ENCODE results near the gene FAM219A. TPM values are rescaled to one million over a fixed set of nuclear protein-coding genes. Genes with fewer than 3 reads are reported as not detected.

FAM219A gene
- total RNA-seq, 1 donor from 2014 or later: 28.8 TPM

DNA sequence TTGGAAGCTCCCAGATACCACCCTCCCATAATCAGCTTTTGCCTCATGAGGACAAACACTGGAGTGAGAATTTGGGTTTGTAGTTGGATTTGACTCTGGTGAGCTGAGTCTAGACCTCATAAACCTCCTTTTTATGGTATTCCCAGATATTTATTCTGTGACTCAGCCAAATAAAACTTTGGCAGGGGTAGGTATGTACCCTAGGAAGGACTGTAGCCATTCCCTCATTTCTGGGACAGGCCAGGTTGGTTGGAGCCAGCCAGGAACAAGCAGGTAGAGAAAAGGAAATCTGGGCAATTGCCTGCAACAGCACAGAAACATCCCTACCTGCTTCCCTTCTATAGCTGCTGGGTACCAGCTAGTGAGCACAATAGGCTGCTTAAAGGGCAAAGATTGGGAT lies 45.0 kb upstream of the FAM219A start:
- Histone ChIP-seq H3K4me3 (no peak overlapping the region), H3K4me1 (peaks cover 7% of the 10 kb centered on the region), H3K9me3 (no peaks in the 10 kb centered on the region), H3K27ac (no peak overlapping the region), H3K27me3 (no peaks in the 10 kb centered on the region), H3K36me3 (no peaks in the 10 kb centered on the region)
- TF ChIP-seq, protein P1, sequence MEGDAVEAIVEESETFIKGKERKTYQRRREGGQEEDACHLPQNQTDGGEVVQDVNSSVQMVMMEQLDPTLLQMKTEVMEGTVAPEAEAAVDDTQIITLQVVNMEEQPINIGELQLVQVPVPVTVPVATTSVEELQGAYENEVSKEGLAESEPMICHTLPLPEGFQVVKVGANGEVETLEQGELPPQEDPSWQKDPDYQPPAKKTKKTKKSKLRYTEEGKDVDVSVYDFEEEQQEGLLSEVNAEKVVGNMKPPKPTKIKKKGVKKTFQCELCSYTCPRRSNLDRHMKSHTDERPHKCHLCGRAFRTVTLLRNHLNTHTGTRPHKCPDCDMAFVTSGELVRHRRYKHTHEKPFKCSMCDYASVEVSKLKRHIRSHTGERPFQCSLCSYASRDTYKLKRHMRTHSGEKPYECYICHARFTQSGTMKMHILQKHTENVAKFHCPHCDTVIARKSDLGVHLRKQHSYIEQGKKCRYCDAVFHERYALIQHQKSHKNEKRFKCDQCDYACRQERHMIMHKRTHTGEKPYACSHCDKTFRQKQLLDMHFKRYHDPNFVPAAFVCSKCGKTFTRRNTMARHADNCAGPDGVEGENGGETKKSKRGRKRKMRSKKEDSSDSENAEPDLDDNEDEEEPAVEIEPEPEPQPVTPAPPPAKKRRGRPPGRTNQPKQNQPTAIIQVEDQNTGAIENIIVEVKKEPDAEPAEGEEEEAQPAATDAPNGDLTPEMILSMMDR (IDR thresholded peaks at IDR 0.05): no peak
- ATAC-seq: no peak
- intact Hi-C loops (cut with DNase I): loop anchor here (10.0 kb wide), 1 partner anchor 89 kb away; no protein-coding TSS in a partner anchor
- DNase-seq: no peak

DNA sequence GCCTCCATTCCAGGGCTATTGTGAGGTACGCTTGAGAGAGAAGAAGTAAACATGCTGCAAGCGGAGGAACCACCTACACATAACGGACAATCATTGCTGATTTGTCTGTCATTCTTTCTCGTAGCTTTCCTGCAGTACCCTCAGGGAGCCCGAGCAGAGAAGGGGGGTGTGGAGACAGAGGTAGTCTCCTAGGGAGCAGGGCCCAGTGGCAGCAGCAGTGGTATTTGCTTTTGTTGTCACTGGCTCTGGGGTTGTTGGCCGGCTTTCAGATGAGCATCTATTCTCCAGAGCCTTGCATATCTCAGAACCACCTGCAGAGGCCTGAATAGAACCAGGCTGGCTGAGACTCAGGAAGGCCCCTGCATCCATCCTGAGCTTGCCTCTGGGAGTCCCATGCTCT lies 44.5 kb upstream of the FAM219A start:
- ATAC-seq (no peak), DNase-seq (no peak)
- Histone ChIP-seq H3K9me3 (no peaks in the 10 kb centered on the region), H3K27me3 (no peaks in the 10 kb centered on the region), H3K4me3 (no peak overlapping the region), H3K27ac (no peak overlapping the region), H3K36me3 (no peaks in the 10 kb centered on the region), H3K4me1 (peaks cover 7% of the 10 kb centered on the region)
- TF ChIP-seq, protein P1 (IDR thresholded peaks at IDR 0.05): no peak
- intact Hi-C loops (cut with DNase I): loop anchor here (10.0 kb wide), 1 partner anchor 88 kb away; no protein-coding TSS in a partner anchor

DNA sequence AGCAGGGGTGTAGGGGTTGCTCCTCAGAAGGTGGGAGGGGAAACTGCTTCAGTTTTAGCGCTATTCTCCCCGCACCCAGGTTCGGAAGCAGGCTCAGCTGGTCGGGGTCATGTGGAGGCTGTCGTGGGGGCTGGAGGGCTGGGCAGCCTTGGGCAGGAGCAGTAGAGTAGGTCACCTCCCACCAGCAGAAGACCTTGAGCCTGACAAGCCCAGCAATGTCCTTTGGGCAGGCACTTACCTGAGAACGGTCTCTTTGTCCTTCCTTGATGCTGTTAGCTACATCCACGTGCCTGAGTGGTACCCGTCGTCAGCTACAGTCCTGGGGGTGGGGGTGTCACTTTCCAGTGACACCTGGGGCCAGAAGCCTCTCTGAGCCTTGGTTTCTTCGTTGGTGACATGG lies 44.1 kb upstream of the FAM219A start:
- DNase-seq (no peak), ATAC-seq (peak; percentile 3)
- Histone ChIP-seq H3K9me3 (no peaks in the 10 kb centered on the region), H3K27ac (no peak overlapping the region), H3K4me1 (peaks cover 7% of the 10 kb centered on the region), H3K36me3 (no peaks in the 10 kb centered on the region), H3K4me3 (no peak overlapping the region), H3K27me3 (no peaks in the 10 kb centered on the region)
- TF ChIP-seq, protein P1 (IDR thresholded peaks at IDR 0.05): no peak
- intact Hi-C loops (cut with DNase I): loop anchor here (10.0 kb wide), 1 partner anchor 88 kb away; no protein-coding TSS in a partner anchor

DNA sequence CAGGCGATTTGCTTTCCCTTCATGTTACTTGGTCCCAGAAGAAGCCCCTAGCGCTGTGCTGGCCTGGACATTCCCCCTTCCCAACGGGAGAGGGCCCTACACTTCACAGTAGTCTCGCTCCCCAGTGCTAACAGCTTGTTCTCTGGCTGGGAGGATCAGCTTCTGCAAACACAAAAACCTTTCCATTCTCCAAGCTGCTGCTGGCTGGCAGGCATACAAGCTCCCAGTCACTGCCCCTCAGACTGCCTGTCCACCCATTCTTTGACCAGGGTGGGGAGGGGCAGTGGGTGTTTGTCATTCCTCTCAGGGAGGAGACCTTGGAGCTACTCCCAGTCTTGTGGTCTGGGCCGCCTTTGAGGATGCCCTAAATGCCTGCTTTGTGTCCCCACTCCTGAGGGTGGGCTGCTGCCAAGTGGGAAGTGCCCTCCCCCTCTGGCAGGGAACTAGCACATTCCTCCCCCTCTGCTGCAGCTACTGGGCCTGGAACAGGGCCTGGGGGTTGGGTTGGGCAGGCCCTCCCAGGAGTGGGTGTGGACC lies 43.6 kb upstream of the FAM219A start:
- no peaks in the 10 kb centered on the region for H3K27me3 ChIP-seq
- no peaks in the 10 kb centered on the region for H3K9me3 ChIP-seq
- peaks cover 7% of the 10 kb centered on the region for H3K4me1 ChIP-seq
- peak; percentile 77 for ATAC-seq
- H3K27ac ChIP-seq: no peak overlapping the region
- intact Hi-C loops (cut with DNase I): loop anchor here (10.0 kb wide), 1 partner anchor 87 kb away; no protein-coding TSS in a partner anchor
- no peaks in the 10 kb centered on the region for H3K36me3 ChIP-seq
- H3K4me3 ChIP-seq: no peak overlapping the region
- DNase-seq: peak; percentile 79
- TF ChIP-seq, protein P1 (IDR thresholded peaks at IDR 0.05): no peak

DNA sequence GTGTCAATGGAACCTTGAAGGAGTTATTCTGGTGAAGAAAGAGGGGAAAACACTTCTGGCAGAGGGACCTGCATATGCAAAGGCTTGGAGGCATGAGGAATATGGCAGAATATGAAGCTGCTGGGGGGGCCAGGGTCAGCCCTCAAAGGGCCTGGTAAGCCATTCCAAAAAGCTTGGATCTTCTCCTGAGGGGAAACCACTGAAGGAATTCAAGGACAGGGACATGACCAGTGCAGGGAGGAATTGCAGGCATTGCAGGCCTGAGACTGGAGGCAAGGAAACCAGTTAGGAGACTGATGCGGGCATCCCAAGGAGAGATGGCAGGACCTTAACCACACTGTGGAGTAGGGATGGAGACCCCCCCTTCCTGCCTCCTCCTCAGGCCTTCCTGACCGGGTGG lies 43.0 kb upstream of the FAM219A start:
- no peaks in the 10 kb centered on the region for H3K36me3 ChIP-seq
- no peaks in the 10 kb centered on the region for H3K9me3 ChIP-seq
- H3K4me1 ChIP-seq: peaks cover 7% of the 10 kb centered on the region
- TF ChIP-seq, protein P1 (IDR thresholded peaks at IDR 0.05): no peak
- no peak for DNase-seq
- H3K27ac ChIP-seq: no peak overlapping the region
- intact Hi-C loops (cut with DNase I): loop anchor here (10.0 kb wide), 1 partner anchor 87 kb away; no protein-coding TSS in a partner anchor
- no peaks in the 10 kb centered on the region for H3K27me3 ChIP-seq
- no peak for ATAC-seq
- H3K4me3 ChIP-seq: no peak overlapping the region
